HG03039 (cell line): Measurements from ENCODE around the gene KLK3.

Experiments
- ATAC-seq: cut with Tn5 transposase; IDR thresholded peaks from one replicate; pipeline ENCODE4 v1.9.1; 2021; ENCODE audit warnings: mild to moderate bottlenecking, moderate library complexity; ENCODE audit not compliant: unreplicated experiment

The KLK3 gene

DNA sequence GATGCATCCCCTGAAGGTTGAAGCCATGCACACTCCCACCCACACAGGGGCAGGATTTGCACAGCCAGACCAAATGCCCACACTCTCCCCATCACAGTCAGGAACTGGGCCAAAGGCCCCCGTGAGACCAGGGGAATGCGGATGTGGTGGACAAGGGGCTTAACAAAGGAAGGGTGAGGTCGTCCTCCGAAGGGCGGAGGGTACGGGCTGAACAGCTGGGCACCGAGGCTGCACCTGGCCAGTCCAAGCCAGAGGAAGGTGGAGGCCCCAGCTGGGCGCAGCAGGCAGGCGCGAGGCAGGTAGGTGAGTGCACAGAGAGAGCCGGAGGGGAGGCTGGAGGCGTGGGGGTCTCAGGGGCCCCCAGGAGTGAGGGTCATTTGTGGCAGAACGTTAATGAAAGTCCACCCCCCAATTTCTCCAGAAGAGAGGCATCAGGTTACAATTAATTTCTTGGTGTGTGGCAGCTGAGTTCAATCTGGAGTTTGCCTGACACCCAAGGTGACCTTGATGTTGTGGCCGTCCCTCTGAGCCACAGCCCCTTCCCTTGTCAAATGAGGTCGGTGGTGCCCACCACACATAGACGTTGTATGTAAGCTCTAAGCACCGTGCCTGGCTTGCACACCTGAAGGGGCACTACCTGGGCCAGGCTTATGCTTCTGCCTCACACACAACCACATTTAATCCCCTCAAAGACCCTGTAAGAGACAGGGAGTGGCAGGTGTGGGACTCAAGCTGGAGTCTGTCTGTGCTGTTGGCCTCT, 24.3 kb upstream of the KLK3 start:
- ATAC-seq: no peak

- ATAC-seq: no peak
These were observed 23.7 kb upstream of the KLK3 start for GRCh38 chr19:50831026-50831396.

DNA sequence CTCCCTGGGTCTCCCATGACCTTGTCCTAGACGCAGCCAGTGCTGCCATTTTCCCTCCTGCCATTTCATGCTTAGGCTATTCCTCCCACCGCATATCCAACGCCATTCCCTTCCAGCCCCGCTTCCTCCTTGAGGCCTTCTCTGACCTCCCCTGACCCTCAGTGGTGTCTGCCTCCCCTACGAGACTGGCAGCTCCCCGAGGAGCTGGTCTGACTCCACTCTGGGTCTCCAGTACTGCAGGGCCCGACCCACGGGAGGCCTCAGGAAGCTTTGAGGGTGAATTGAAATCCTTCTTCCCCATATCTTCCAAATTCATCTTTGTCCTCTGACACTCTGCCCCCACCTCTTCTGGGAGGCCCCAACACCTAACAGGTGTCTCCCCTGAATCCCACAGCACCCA, 22.0 kb upstream of the KLK3 start:
- no peak for ATAC-seq

DNA sequence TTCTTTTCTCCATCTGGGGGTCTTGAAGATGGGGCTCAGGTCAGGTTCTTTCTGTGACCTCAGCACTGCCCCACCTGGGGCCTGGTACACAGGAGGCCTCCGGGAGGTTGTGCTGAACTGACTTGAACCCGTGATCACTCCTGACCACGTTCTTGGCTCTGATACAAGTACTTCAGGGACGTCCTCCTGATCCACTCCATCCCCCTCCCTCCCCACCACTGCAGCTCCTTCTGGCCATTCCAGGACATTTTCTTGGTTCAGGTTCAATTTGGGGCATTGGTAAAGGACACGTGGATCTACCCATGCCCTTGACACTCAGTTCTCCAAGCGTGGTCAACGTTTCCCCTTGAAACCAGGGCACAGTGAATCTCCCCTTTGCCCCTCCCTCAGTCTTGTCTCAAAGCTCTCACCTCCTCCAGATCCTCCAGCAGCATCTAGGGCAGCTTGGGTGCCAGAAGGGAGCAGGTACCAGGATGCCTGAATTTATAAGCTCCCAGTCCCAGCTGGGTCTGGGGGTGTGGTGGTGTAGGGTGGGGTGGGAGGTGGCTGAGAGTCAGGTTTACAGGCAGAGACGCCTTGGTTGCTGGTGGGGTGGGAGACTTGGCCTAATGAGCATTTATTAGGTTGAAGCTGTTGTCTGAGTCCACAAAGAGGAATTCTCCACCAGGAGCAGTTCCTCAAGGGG, 21.5 kb upstream of the KLK3 start, which contains the start of gene KLK15:
KLK15 (minus strand) TSS at position 458 of the 685 bp plus-strand sequence. CDS start 2,082 bp downstream, outside the sequence.
- ATAC-seq: no peak

DNA sequence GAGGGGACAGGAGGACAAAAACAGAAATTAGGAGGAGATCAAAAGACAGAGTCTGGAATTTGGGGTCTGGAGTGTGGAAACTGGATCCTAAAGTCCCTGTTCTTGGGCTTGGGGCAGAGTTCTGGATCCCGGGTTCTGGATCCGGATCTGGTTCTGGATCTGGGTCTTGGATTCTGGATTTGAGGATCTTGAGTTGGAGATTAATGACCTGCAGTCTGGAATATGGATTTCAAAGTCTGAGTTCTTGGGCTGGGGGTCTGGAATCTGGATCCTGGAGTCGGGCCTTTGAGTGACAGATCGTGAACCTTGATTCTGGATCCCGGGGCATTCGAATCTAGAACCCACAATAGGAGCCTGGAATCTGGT, 20.9 kb upstream of the KLK3 start:
- no peak for ATAC-seq

GRCh38 chr19:50835103-50835784, 19.5 kb upstream of the KLK3 start:
- no peak for ATAC-seq

GRCh38 chr19:50835785-50836542, 18.8 kb upstream of the KLK3 start:
- ATAC-seq: peak; percentile 75

DNA sequence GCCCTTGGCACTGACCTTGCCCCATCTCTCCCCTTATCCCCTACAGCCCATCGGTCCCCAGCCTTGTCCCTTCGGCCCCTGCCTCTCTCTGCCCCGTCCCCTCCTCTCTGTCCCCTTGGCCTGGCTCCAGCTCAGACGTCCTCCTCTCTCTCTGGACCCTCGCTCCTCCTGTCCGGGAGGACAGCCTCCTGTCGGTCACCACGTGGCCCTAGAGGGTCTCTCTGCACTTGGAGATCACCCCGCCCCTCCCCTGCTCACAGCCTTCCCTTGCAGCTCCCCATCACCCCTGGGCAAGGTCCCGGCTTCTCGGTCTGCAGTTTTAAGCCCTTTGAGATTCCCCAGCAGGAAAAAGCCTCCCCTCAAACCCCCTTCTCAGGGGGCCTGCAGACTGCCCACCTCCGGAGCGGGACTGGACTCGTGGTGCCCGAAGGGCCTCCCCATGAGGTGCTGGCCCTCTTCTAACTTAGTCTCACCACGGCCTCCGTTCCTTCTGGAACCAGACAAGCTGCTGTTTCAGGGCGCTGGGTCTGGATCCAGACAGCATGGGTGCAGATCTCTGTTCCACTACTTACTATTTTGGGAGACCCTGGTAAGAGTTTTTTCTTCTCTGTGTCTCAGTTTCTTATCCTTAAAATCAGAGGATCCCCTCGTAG, 18.0 kb upstream of the KLK3 start:
- ATAC-seq: no peak

DNA sequence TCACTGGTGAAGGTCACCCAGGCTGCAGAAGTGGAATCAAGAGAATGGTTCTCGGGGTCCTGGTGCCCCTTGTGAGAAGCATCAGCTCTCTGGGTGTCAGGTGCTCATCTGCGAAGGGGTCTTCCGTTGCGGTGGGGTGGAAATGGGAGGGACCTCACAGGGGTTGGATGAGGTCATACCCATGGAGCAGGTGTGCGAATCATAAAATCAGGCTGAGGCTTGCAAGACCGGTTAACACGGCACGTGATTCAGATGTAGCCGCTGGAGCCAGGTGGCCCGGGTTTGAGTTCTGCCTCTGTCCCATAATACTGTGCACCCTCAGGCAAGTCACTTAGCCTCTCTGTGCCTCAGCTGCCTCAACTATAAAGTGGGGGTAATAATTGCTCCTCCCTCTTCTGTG, 17.4 kb upstream of the KLK3 start:
- no peak for ATAC-seq

DNA sequence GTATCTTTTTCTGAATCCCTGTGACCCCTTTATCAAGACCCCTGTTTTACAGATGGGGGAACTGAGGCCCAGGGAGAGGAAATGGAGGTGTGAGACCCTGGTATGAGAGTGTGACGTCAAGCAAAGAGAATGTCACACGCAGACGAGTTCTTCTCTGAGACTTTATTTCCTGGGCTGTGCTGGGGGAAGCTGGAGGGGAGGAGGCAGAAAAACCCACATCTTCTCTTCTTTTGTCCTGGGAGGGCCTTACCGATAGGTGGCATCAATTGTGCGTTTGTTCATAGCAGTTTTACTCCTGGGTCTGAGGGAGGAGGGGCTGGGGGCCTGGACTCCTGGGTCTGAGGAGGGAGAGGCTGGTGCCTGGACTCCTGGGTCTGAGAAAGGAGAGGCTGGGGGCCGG, 16.5 kb upstream of the KLK3 start:
- no peak for ATAC-seq

GRCh38 chr19:50839712-50840655, 14.7 kb upstream of the KLK3 start:
- no peak for ATAC-seq

DNA sequence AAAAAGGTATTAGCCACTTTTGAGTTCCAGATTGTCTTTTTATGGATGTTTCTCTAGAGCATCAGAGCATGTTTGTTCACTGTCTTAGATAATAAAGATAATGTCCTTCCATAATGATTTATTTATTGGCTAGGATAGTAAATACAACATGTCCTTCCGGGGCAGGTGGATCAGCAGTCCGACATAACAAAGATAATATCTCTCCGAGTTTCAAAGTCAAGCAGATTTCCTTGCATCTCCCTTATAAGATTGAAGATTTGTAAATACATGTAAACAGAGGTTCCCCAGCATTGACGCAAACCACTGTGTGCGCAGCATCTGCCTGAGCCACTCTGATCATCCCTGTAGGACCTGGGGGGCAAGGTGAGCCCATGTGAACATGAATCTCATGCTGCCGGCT, 12.6 kb upstream of the KLK3 start:
- ATAC-seq: no peak

- no peak for ATAC-seq
These were observed 11.5 kb upstream of the KLK3 start for GRCh38 chr19:50843205-50843604.

GRCh38 chr19:50843701-50844221, 11.0 kb upstream of the KLK3 start:
- ATAC-seq: no peak

- ATAC-seq: no peak
These were observed 10.3 kb upstream of the KLK3 start for GRCh38 chr19:50844296-50844935.

DNA sequence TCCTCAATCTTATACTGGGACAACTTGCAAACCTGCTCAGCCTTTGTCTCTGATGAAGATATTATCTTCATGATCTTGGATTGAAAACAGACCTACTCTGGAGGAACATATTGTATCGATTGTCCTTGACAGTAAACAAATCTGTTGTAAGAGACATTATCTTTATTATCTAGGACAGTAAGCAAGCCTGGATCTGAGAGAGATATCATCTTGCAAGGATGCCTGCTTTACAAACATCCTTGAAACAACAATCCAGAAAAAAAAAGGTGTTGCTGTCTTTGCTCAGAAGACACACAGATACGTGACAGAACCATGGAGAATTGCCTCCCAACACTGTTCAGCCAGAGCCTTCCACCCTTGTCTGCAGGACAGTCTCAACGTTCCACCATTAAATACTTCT, 4.0 kb upstream of the KLK3 start:
- no peak for ATAC-seq

DNA sequence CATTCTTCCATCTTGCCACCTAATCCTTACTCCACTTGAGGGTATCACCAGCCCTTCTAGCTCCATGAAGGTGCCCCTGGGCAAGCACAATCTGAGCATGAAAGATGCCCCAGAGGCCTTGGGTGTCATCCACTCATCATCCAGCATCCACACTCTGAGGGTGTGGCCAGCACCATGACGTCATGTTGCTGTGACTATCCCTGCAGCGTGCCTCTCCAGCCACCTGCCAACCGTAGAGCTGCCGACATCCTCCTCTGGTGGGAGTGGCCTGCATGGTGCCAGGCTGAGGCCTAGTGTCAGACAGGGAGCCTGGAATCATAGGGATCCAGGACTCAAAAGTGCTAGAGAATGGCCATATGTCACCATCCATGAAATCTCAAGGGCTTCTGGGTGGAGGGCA, 3.1 kb upstream of the KLK3 start:
- no peak for ATAC-seq

GRCh38 chr19:50857366-50857765, 2.7 kb downstream of the KLK3 start:
- ATAC-seq: no peak

DNA sequence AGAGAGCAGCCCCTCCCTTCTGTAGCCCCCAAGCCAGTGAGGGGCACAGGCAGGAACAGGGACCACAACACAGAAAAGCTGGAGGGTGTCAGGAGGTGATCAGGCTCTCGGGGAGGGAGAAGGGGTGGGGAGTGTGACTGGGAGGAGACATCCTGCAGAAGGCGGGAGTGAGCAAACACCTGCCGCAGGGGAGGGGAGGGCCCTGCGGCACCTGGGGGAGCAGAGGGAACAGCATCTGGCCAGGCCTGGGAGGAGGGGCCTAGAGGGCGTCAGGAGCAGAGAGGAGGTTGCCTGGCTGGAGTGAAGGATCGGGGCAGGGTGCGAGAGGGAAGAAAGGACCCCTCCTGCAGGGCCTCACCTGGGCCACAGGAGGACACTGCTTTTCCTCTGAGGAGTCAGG, 4.2 kb downstream of the KLK3 start:
- ATAC-seq: no peak
